Measurements from ENCODE around the gene SCGB1C2. TPM values are rescaled to one million over a fixed set of nuclear protein-coding genes. Genes with fewer than 3 reads are reported as not detected.
"Not testable (repeated sequence)": the region's sequence is repeated elsewhere in the genome, so short reads cannot be mapped to it uniquely, and the experiment has no call there.

Gene SCGB1C2
- total RNA-seq (2021) (not detected in 2 replicates), Bru-seq, nascent RNA (not detected), BruChase-seq, experiment 1, labeled RNA remaining after a 2-hour chase (not detected), BruChase-seq, experiment 2, labeled RNA remaining after a 6-hour chase (not detected)
- long read RNA-seq = 0 reads

DNA sequence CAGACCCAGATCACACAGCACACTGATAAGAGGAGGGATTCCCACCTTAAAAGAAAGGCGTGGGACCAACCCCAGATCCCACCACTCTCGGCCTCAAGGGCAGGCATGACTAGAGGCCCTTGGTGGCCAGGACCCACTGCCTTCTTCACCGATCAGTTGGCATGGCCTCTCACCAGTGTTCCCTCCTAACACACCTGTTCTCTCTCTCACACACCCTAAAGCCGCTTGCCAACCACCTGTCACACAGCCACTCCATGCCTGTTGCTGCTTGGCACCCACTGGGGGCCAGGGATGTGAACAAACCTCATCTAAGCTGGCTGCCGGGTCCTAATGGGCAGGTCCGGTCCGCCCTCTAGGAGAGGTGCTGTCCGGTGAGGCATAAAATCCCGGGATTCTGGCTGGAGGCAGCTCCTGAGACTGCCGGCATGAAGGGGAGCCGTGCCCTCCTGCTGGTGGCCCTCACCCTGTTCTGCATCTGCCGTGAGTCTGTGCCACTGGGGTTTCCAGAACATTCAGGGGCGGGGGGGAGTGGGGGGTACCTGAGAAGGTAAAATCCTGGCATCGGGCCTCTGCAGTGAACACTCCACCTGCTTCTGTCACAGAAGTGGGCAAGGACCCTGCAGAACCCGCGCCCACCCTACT lies at the start of gene SCGB1C2:
TSS of gene SCGB1C2 (plus strand) at position 404 of the 642 bp plus-strand sequence. CDS start at position 426, 22 bp downstream.
- H3K9me2 ChIP-seq (ENCODE audit: insufficient read depth); H2AFZ ChIP-seq; BruUV-seq (replicated peaks); H3K36me3 ChIP-seq (ENCODE audit: low read depth); H3K4me1 ChIP-seq (replicated peaks; ENCODE audit: insufficient read depth); H3K4me3 ChIP-seq; intact Hi-C loops (cut with micrococcal nuclease; ENCODE audit: unreplicated experiment); CTCF ChIA-PET; H3K27me3 ChIP-seq (ENCODE audit: insufficient read depth, low read depth); H3K79me2 ChIP-seq (ENCODE audit: low read depth); H3K4me2 ChIP-seq; DNase-seq; H3F3A ChIP-seq (ENCODE audit: insufficient read depth, low read depth); H3K27ac ChIP-seq; POLR2A ChIA-PET (ENCODE audit: unreplicated experiment); H4K20me1 ChIP-seq (ENCODE audit: insufficient read depth); H3K9me3 ChIP-seq (ENCODE audit: insufficient read depth, low read depth): not testable (repeated sequence)

DNA sequence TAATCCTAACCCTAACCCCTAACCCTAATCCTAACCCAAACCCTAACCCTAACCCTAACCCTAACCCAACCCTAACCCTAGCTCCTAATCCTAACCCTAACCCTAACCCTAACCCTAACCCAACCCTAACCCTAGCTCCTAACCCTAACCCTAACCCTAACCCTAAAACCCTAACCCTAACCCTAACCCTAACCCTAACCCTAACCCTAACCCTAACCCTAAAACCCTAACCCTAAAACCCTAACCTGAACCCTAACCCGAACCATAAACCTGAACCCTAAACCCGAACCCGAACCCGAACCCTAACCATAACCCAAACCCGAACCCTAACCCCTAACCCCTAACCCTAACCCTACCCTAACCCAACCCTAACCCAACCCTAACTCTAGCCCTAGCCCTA lies 24.3 kb upstream of the SCGB1C2 start:
- H3K9me3 ChIP-seq (ENCODE audit: insufficient read depth, low read depth); H3F3A ChIP-seq (ENCODE audit: insufficient read depth, low read depth); H2AFZ ChIP-seq; H3K27me3 ChIP-seq (ENCODE audit: insufficient read depth, low read depth); intact Hi-C loops (cut with micrococcal nuclease; ENCODE audit: unreplicated experiment); POLR2A ChIA-PET (ENCODE audit: unreplicated experiment); H3K79me2 ChIP-seq (ENCODE audit: low read depth); H3K4me1 ChIP-seq (replicated peaks; ENCODE audit: insufficient read depth); H3K4me3 ChIP-seq; H3K4me2 ChIP-seq; H4K20me1 ChIP-seq (ENCODE audit: insufficient read depth); DNase-seq; H3K36me3 ChIP-seq (ENCODE audit: low read depth); CTCF ChIA-PET; BruUV-seq (replicated peaks); H3K27ac ChIP-seq; H3K9me2 ChIP-seq (ENCODE audit: insufficient read depth): not testable (repeated sequence)

DNA sequence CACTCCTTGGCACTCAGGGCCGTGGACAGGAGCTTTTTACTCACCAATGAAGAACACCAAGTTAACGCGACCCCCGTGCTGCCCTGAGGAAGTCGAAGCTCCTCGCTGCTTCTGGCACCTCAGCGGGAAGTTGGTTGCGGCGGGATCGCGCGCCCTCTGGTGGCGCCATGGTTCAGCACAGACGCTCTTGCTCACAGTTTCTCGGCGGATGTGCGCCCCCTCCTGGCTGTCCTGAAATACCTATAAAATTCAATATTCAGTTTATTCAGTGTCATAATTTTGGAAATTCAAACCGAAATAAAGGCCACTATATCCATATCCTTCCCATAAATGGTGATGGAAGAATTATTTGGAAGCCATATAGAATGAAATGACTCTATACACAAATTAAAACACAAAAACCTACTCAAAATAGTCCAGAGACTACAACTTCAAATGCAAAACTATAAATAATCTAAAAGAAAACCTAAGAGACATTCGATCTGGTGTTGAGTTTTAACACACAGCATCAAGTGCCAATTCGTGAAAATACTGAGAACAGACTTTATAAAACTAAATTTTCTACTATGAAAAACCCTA lies 18.9 kb upstream of the SCGB1C2 start:
- H3F3A ChIP-seq (ENCODE audit: insufficient read depth, low read depth); intact Hi-C loops (cut with micrococcal nuclease; ENCODE audit: unreplicated experiment); H3K9me3 ChIP-seq (ENCODE audit: insufficient read depth, low read depth); BruUV-seq (replicated peaks); H3K79me2 ChIP-seq (ENCODE audit: low read depth); H3K27me3 ChIP-seq (ENCODE audit: insufficient read depth, low read depth); CTCF ChIA-PET; DNase-seq; POLR2A ChIA-PET (ENCODE audit: unreplicated experiment); H3K27ac ChIP-seq; H4K20me1 ChIP-seq (ENCODE audit: insufficient read depth); H3K4me1 ChIP-seq (replicated peaks; ENCODE audit: insufficient read depth); H3K4me2 ChIP-seq; H2AFZ ChIP-seq; H3K4me3 ChIP-seq; H3K9me2 ChIP-seq (ENCODE audit: insufficient read depth); H3K36me3 ChIP-seq (ENCODE audit: low read depth): not testable (repeated sequence)
- TF ChIP-seq, protein P1, sequence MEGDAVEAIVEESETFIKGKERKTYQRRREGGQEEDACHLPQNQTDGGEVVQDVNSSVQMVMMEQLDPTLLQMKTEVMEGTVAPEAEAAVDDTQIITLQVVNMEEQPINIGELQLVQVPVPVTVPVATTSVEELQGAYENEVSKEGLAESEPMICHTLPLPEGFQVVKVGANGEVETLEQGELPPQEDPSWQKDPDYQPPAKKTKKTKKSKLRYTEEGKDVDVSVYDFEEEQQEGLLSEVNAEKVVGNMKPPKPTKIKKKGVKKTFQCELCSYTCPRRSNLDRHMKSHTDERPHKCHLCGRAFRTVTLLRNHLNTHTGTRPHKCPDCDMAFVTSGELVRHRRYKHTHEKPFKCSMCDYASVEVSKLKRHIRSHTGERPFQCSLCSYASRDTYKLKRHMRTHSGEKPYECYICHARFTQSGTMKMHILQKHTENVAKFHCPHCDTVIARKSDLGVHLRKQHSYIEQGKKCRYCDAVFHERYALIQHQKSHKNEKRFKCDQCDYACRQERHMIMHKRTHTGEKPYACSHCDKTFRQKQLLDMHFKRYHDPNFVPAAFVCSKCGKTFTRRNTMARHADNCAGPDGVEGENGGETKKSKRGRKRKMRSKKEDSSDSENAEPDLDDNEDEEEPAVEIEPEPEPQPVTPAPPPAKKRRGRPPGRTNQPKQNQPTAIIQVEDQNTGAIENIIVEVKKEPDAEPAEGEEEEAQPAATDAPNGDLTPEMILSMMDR (conservative IDR thresholded peaks at IDR 0.05) = peak; percentile 55

DNA sequence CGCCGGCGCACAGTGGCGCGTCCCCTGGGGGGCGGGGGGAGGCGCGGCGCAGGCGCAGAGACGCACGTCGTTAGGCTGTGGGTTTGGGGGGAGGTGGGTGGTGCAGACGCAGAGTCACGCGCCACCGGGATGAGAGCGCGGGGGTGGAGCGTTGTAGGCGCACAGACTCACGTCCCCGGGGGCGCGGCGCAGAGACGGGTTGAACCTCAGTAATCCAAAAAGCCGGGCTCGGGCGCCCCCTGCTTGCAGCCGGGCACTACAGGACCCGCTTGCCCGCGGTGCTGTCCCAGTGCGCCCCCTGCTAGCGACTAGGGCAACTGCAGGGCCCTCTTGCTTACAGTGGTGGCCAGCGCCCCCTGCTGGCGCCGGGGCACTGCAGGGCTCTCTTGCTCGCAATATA lies 3.4 kb upstream of the SCGB1C2 start:
- H3K27me3 ChIP-seq (ENCODE audit: insufficient read depth, low read depth); H3K9me2 ChIP-seq (ENCODE audit: insufficient read depth); H3K27ac ChIP-seq; CTCF ChIA-PET; BruUV-seq (replicated peaks); H4K20me1 ChIP-seq (ENCODE audit: insufficient read depth); H3K79me2 ChIP-seq (ENCODE audit: low read depth); H3K9me3 ChIP-seq (ENCODE audit: insufficient read depth, low read depth); H3K4me2 ChIP-seq; H3K4me1 ChIP-seq (replicated peaks; ENCODE audit: insufficient read depth); H2AFZ ChIP-seq; DNase-seq; POLR2A ChIA-PET (ENCODE audit: unreplicated experiment); H3F3A ChIP-seq (ENCODE audit: insufficient read depth, low read depth); H3K36me3 ChIP-seq (ENCODE audit: low read depth); intact Hi-C loops (cut with micrococcal nuclease; ENCODE audit: unreplicated experiment); H3K4me3 ChIP-seq: not testable (repeated sequence)

Measured in PC-9 (cell line).